NCI-H146 treated with DMSO at 0.1 percent for 48 hours (cell line): Measurements from ENCODE around the gene HOXC10.

Source experiments
- DNase-seq: peaks from one replicate; lab custom pipeline; 2025; ENCODE audit not compliant: unreplicated experiment; lab: John Stamatoyannopoulos, UW

The HOXC10 gene

GRCh38 chr12:53984901-53985691, at the start of gene HOXC10:
TSS of gene HOXC10 (plus strand) at chr12:53985146. CDS start at chr12:53985260, 114 bp downstream.
- DNase-seq = no peak

GRCh38 chr12:53935383-53936341, 49.3 kb upstream of the HOXC10 start:
- DNase-seq = no peak

GRCh38 chr12:53937099-53937498, 47.8 kb upstream of the HOXC10 start:
- no peak for DNase-seq

GRCh38 chr12:53937596-53938325, 47.2 kb upstream of the HOXC10 start:
- DNase-seq = no peak

GRCh38 chr12:53938326-53939140, 46.4 kb upstream of the HOXC10 start, which contains the start of gene HOXC13:
TSS of gene HOXC13 (plus strand) at chr12:53938831. CDS start at chr12:53938907, 76 bp downstream.
- no peak for DNase-seq

GRCh38 chr12:53939141-53940108, 45.5 kb upstream of the HOXC10 start:
- DNase-seq = no peak

- no peak for DNase-seq
These were observed 44.4 kb upstream of the HOXC10 start for GRCh38 chr12:53940443-53941014.

- no peak for DNase-seq
These were observed 43.8 kb upstream of the HOXC10 start for GRCh38 chr12:53941187-53941586.

GRCh38 chr12:53941750-53942149, 43.2 kb upstream of the HOXC10 start:
- DNase-seq = no peak

GRCh38 chr12:53942467-53942997, 42.4 kb upstream of the HOXC10 start:
- DNase-seq = no peak

GRCh38 chr12:53944209-53944608, 40.7 kb upstream of the HOXC10 start:
- no peak for DNase-seq

GRCh38 chr12:53944907-53945847, 39.8 kb upstream of the HOXC10 start:
- DNase-seq = no peak

GRCh38 chr12:53947743-53948142, 37.2 kb upstream of the HOXC10 start:
- DNase-seq = no peak

- DNase-seq = no peak
These were observed 36.0 kb upstream of the HOXC10 start for GRCh38 chr12:53948650-53949593.

- no peak for DNase-seq
These were observed 35.1 kb upstream of the HOXC10 start for GRCh38 chr12:53949631-53950436.

- DNase-seq = no peak
These were observed 34.5 kb upstream of the HOXC10 start for GRCh38 chr12:53950437-53950773.
